H9 (cell line): ENCODE measurements around the gene RGPD3. TPM values are rescaled to one million over a fixed set of nuclear protein-coding genes. Genes with fewer than 3 reads are reported as not detected.
"Not testable (repeated sequence)": the region's sequence is repeated elsewhere in the genome, so short reads cannot be mapped to it uniquely, and the experiment has no call there.

Experiments
- DNase-seq: peaks from one replicate; pipeline ENCODE4 v3.0.0-alpha.2; 2017
- H2AFZ ChIP-seq: one replicate; pipeline ENCODE4 v1.6.1; 2013; ENCODE audit warnings: mild to moderate bottlenecking, low read length, control low read depth, moderate library complexity
- H2AK5ac ChIP-seq: 2 replicates; pipeline ENCODE4 v1.6.1; 2013; ENCODE audit warnings: low read length, control low read depth, mixed read lengths; ENCODE audit not compliant: insufficient read length
- H2BK120ac ChIP-seq: one replicate; pipeline ENCODE4 v1.6.1; 2013; ENCODE audit warnings: low read depth, mild to moderate bottlenecking, low read length, control low read depth, inconsistent platforms; ENCODE audit not compliant: poor library complexity, severe bottlenecking
- H2BK12ac ChIP-seq: 2 replicates; pipeline ENCODE4 v1.6.1; 2013; ENCODE audit warnings: low read length, control low read depth, mixed read lengths, low read depth; ENCODE audit not compliant: insufficient read length
- H2BK15ac ChIP-seq: 2 replicates; pipeline ENCODE4 v1.6.1; 2013; ENCODE audit warnings: low read depth, low read length, control low read depth
- H2BK20ac ChIP-seq: one replicate; pipeline ENCODE4 v1.6.1; 2013; ENCODE audit warnings: low read depth, mild to moderate bottlenecking, low read length, control low read depth, inconsistent platforms; ENCODE audit not compliant: poor library complexity, severe bottlenecking
- H2BK5ac ChIP-seq: 2 replicates; pipeline ENCODE4 v1.6.1; 2013; ENCODE audit warnings: low read length, control low read depth, mixed read lengths; ENCODE audit not compliant: insufficient read length
- H3K14ac ChIP-seq: 2 replicates; pipeline ENCODE4 v1.6.1; 2013; ENCODE audit warnings: low read length, control low read depth; ENCODE audit not compliant: insufficient read depth
- H3K18ac ChIP-seq: 2 replicates; pipeline ENCODE4 v1.6.1; 2013; ENCODE audit warnings: low read depth, mild to moderate bottlenecking, mixed read lengths, low read length, control low read depth; ENCODE audit not compliant: insufficient read length
- H3K23ac ChIP-seq: 2 replicates; pipeline ENCODE4 v1.6.1; 2013; ENCODE audit warnings: low read length, control low read depth, mixed read lengths, low read depth; ENCODE audit not compliant: insufficient read length
- H3K23me2 ChIP-seq: 2 replicates; pipeline ENCODE4 v1.6.1; 2013; ENCODE audit warnings: low read depth, mild to moderate bottlenecking, mixed read lengths, low read length, control low read depth; ENCODE audit not compliant: insufficient read length, poor library complexity, severe bottlenecking
- H3K27ac ChIP-seq: 2 replicates; pipeline ENCODE4 v1.5.1; 2013; ENCODE audit warnings: low read length, control low read depth, mixed read lengths, low read depth; ENCODE audit not compliant: insufficient read length
- H3K27me3 ChIP-seq: 2 replicates; pipeline ENCODE4 v1.6.1; 2013; ENCODE audit warnings: low read length, control low read depth, inconsistent platforms; ENCODE audit not compliant: insufficient read depth
- H3K4ac ChIP-seq: 2 replicates; pipeline ENCODE4 v1.6.1; 2013; ENCODE audit warnings: low read depth, mild to moderate bottlenecking, control low read depth, inconsistent platforms, low read length, moderate library complexity
- H3K4me1 ChIP-seq: 2 replicates; pipeline ENCODE4 v1.6.1; 2013; ENCODE audit warnings: low read length, control low read depth, inconsistent platforms; ENCODE audit not compliant: insufficient read depth
- H3K4me2 ChIP-seq: 2 replicates; pipeline ENCODE4 v1.6.1; 2013; ENCODE audit warnings: low read length, control low read depth, mixed read lengths; ENCODE audit not compliant: insufficient read length, insufficient read depth
- H3K56ac ChIP-seq: 2 replicates; pipeline ENCODE4 v1.6.1; 2013; ENCODE audit warnings: low read depth, mild to moderate bottlenecking, mixed read lengths, low read length, control low read depth; ENCODE audit not compliant: insufficient read length
- H3K79me1 ChIP-seq: 2 replicates; pipeline ENCODE4 v1.6.1; 2013; ENCODE audit warnings: low read depth, mild to moderate bottlenecking, moderate library complexity, low read length, control low read depth, inconsistent platforms; ENCODE audit not compliant: insufficient read depth, poor library complexity, severe bottlenecking
- H3K79me2 ChIP-seq: 2 replicates; pipeline ENCODE4 v1.6.1; 2013; ENCODE audit warnings: low read length, control low read depth, inconsistent platforms; ENCODE audit not compliant: insufficient read depth
- H3K9ac ChIP-seq: 2 replicates; pipeline ENCODE4 v1.6.1; 2013; ENCODE audit warnings: low read length, control low read depth, mixed read lengths; ENCODE audit not compliant: insufficient read length; ENCODE audit errors: extremely low read depth
- H3K9me3 ChIP-seq: one replicate; pipeline ENCODE4 v1.6.1; 2013; ENCODE audit warnings: low read depth, low read length, inconsistent platforms; ENCODE audit not compliant: control insufficient read depth
- H3T11ph ChIP-seq: one replicate; pipeline ENCODE4 v1.6.1; 2013; ENCODE audit warnings: mild to moderate bottlenecking, low read length, control low read depth, inconsistent platforms
- H4K20me1 ChIP-seq: one replicate; pipeline ENCODE4 v1.6.1; 2013; ENCODE audit not compliant: control insufficient read depth, insufficient read length, insufficient read depth
- H4K5ac ChIP-seq: 2 replicates; pipeline ENCODE4 v1.6.1; 2013; ENCODE audit warnings: low read depth, mild to moderate bottlenecking, mixed read lengths, low read length, control low read depth; ENCODE audit not compliant: insufficient read length
- H4K8ac ChIP-seq: replicated peaks from 2 replicates; pipeline ENCODE4 v1.6.1; 2013; ENCODE audit warnings: low read length, control low read depth, mixed read lengths, low read depth; ENCODE audit not compliant: insufficient read length
- H4K91ac ChIP-seq: 2 replicates; pipeline ENCODE4 v1.6.1; 2013; ENCODE audit warnings: low read depth, mild to moderate bottlenecking, moderate library complexity, mixed read lengths, low read length, control low read depth; ENCODE audit not compliant: insufficient read length
- H3K27ac Mint-ChIP-seq, 3 experiments: 2 replicates in 2 of 3; 3 replicates in 1 of 3; pipeline ENCODE4 v1.8.0; 2020 to 2021; ENCODE audit warnings: mixed read lengths in 3 of 3, mild to moderate bottlenecking in 1 of 3, moderate library complexity in 1 of 3
- H3K27me3 Mint-ChIP-seq: 2 replicates; pipeline ENCODE4 v1.8.0; 2021; ENCODE audit warnings: low read depth, mild to moderate bottlenecking, moderate library complexity, mixed read lengths
- H3K36me3 Mint-ChIP-seq, 3 experiments: 2 replicates in 2 of 3; 3 replicates in 1 of 3; pipeline ENCODE4 v1.8.0; 2020 to 2021; ENCODE audit warnings: low read depth in 3 of 3, mixed read lengths in 3 of 3; ENCODE audit not compliant: insufficient read depth in 1 of 3
- H3K4me1 Mint-ChIP-seq, 2 experiments: 2 replicates each; pipeline ENCODE4 v1.8.0; 2020; ENCODE audit warnings: mixed read lengths in 2 of 2
- H3K4me3 Mint-ChIP-seq, 2 experiments: 2 replicates in 1 of 2; 3 replicates in 1 of 2; pipeline ENCODE4 v1.8.0; 2020 to 2021; ENCODE audit warnings: mild to moderate bottlenecking in 2 of 2, mixed read lengths in 2 of 2, moderate library complexity in 1 of 2
- H3K9me3 Mint-ChIP-seq, 2 experiments: 2 replicates in 1 of 2; 3 replicates in 1 of 2; pipeline ENCODE4 v1.8.0; 2020; ENCODE audit warnings: mild to moderate bottlenecking in 2 of 2, mixed read lengths in 2 of 2, moderate library complexity in 1 of 2
- WGBS: extraction: QIAGEN DNeasy Blood & Tissue Kit; methylation state at CpG from one replicate; pipeline ENCODE4 v1.1.7; 2013; ENCODE audit warnings: missing lambda C conversion rate, low lambda C conversion rate, mixed read lengths; ENCODE audit not compliant: insufficient read length; ENCODE audit errors: extremely low coverage; 5-methylcytosine and 5-hydroxymethylcytosine counted together
- total RNA-seq: library from RNA; stranded (reverse); gene quantifications from 2 replicates; pipeline ENCODE4 v1.2.1, GENCODE V29; 2021

The RGPD3 gene
- total RNA-seq, 1 experiment from 2014 or later = 0.15 TPM

- not testable (repeated sequence) for H2BK15ac ChIP-seq, H3K9me3 Mint-ChIP-seq, H4K20me1 ChIP-seq, H2BK120ac ChIP-seq, H4K5ac ChIP-seq, H3K18ac ChIP-seq, H3K27ac ChIP-seq, H3K23me2 ChIP-seq, DNase-seq, H2AFZ ChIP-seq, H3K56ac ChIP-seq, H2BK20ac ChIP-seq, H3K9me3 ChIP-seq, H3K36me3 Mint-ChIP-seq, H3K4me2 ChIP-seq, H3T11ph ChIP-seq, H3K4me1 ChIP-seq, H3K27me3 ChIP-seq, H3K4me3 Mint-ChIP-seq, H3K9ac ChIP-seq, H2BK12ac ChIP-seq, H3K79me2 ChIP-seq, H4K91ac ChIP-seq, H3K79me1 ChIP-seq, H4K8ac ChIP-seq, H3K27ac Mint-ChIP-seq, H3K23ac ChIP-seq, H3K27me3 Mint-ChIP-seq, H3K4ac ChIP-seq, H2BK5ac ChIP-seq, H3K14ac ChIP-seq, H2AK5ac ChIP-seq
- peaks cover 9 to 21% of the 10 kb centered on the region in 2 experiments for H3K4me1 Mint-ChIP-seq
- WGBS = no CpG with 5 or more reads among the region's 4 CpGs
These were observed 86.3 kb downstream of the RGPD3 start for GRCh38 chr2:106381867-106382266.

DNA sequence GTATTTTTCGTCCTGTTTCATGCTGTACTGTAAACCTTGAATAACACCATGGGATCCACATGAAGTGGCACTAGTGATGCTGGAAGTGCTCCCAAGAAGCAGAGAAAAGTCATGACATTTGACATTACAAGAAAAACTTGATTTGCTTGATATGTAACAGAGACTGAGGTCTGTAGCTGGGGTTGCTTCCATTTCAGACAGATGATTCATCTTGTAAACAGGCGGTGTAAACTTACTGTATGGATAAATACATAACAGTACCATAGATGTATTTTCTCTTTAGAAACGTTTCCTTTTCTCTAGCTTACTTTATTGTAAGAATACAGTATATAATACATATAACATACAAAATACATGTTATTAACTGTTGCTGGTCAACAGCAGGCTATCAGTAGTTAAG is 88.6 kb downstream of the RGPD3 start:
- not testable (repeated sequence) for H4K5ac ChIP-seq, H3K9me3 Mint-ChIP-seq, H4K8ac ChIP-seq, H2BK12ac ChIP-seq, H2AFZ ChIP-seq, H3K27ac ChIP-seq, H2BK120ac ChIP-seq, DNase-seq, H3K4ac ChIP-seq, H3K56ac ChIP-seq, H2AK5ac ChIP-seq, H3K27me3 Mint-ChIP-seq, H3K9me3 ChIP-seq, H3K27me3 ChIP-seq, H3K79me2 ChIP-seq, H3K9ac ChIP-seq, H3K4me3 Mint-ChIP-seq, H2BK5ac ChIP-seq, H3K36me3 Mint-ChIP-seq, H3K23me2 ChIP-seq, H2BK15ac ChIP-seq, H3K79me1 ChIP-seq, H3K18ac ChIP-seq, H3K27ac Mint-ChIP-seq, H3K23ac ChIP-seq, H3T11ph ChIP-seq, H3K4me2 ChIP-seq, H4K20me1 ChIP-seq, H4K91ac ChIP-seq, H3K14ac ChIP-seq, H3K4me1 ChIP-seq, H2BK20ac ChIP-seq
- no CpG with 5 or more reads among the region's 3 CpGs for WGBS
- peaks cover 10 to 22% of the 10 kb centered on the region in 2 experiments for H3K4me1 Mint-ChIP-seq
